ENCODE data around the gene FRYL.
"Not testable (repeated sequence)": the region's sequence is repeated elsewhere in the genome, so short reads cannot be mapped to it uniquely, and the experiment has no call there.

The FRYL gene

GRCh38 chr4:48748949-48749596, 31.0 kb downstream of the FRYL start:
- no peaks in the 10 kb centered on the region for H3K9me3 Mint-ChIP-seq
- no peak overlapping the region for H3K4me3 Mint-ChIP-seq
- no peaks in the 10 kb centered on the region for H3K36me3 Mint-ChIP-seq (ENCODE audit: low read depth)
- no peaks in the 10 kb centered on the region for H3K27me3 Mint-ChIP-seq
- intact Hi-C loops (cut with micrococcal nuclease), result no loop called here
- H3K4me1 Mint-ChIP-seq (ENCODE audit: low read depth), result peaks cover 51% of the 10 kb centered on the region
- H3K27ac Mint-ChIP-seq, result no peak overlapping the region

- no peaks in the 10 kb centered on the region for H3K9me3 Mint-ChIP-seq
- no peak overlapping the region for H3K27ac Mint-ChIP-seq
- H3K36me3 Mint-ChIP-seq (ENCODE audit: low read depth), result no peaks in the 10 kb centered on the region
- intact Hi-C loops (cut with micrococcal nuclease), result no loop called here
- no peaks in the 10 kb centered on the region for H3K27me3 Mint-ChIP-seq
- H3K4me1 Mint-ChIP-seq (ENCODE audit: low read depth), result peaks cover 48% of the 10 kb centered on the region
- no peak overlapping the region for H3K4me3 Mint-ChIP-seq
These were observed 33.3 kb downstream of the FRYL start for GRCh38 chr4:48746608-48747362.

DNA sequence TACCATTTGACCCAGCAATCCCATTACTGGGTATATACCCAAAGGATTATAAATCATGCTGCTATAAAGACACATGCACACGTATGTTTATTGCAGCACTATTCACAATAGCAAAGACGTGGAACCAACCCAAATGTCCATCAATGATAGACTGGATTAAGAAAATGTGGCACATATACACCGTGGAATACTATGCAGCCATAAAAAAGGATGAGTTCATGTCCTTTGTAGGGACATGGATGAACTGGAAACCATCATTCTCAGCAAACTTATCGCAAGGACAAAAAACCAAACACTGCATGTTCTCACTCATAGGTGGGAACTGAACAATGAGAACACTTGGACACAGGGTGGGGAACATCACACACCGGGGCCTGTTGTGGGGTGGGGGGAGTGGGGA, 34.9 kb downstream of the FRYL start:
- H3K9me3 Mint-ChIP-seq; H3K27me3 Mint-ChIP-seq; H3K4me3 Mint-ChIP-seq; H3K27ac Mint-ChIP-seq; intact Hi-C loops (cut with micrococcal nuclease); H3K36me3 Mint-ChIP-seq (ENCODE audit: low read depth): not testable (repeated sequence)
- peaks cover 46% of the 10 kb centered on the region for H3K4me1 Mint-ChIP-seq (ENCODE audit: low read depth)

- intact Hi-C loops (cut with micrococcal nuclease), result no loop called here
- H3K27ac Mint-ChIP-seq, result no peak overlapping the region
These were observed 37.7 kb downstream of the FRYL start for GRCh38 chr4:48742412-48742811.

DNA sequence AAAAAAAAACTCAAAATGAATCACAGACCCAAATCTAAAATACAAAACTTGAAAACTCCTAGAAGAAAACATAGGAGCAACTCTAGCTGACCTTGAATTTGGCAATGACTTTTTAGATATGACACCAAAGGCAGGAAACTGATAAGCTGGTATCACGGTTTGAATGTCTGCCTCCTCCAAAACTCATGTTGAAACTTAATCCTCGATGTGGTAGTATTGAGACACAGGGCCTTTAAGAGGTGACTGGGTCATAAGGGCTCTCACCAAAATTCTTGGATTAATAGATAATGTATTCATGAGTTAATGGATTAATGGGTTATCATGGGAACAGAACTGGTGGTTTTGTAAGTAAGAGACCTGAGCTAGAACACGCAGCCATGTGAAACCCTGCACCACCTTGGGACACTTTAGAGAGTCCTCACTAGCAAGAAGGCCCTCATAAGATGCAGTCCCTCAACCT, 40.5 kb downstream of the FRYL start:
- H3K4me3 Mint-ChIP-seq, result no peak overlapping the region
- intact Hi-C loops (cut with micrococcal nuclease), result no loop called here
- no peak overlapping the region for H3K27ac Mint-ChIP-seq
- no peaks in the 10 kb centered on the region for H3K27me3 Mint-ChIP-seq
- no peaks in the 10 kb centered on the region for H3K9me3 Mint-ChIP-seq
- H3K36me3 Mint-ChIP-seq (ENCODE audit: low read depth), result no peaks in the 10 kb centered on the region
- H3K4me1 Mint-ChIP-seq (ENCODE audit: low read depth), result peaks cover 45% of the 10 kb centered on the region

More at GRCh38 chr4:48742412-48742811, 37.7 kb downstream of the FRYL start:
- no peaks in the 10 kb centered on the region for H3K9me3 Mint-ChIP-seq
- H3K27me3 Mint-ChIP-seq, result no peaks in the 10 kb centered on the region
- no peaks in the 10 kb centered on the region for H3K36me3 Mint-ChIP-seq (ENCODE audit: low read depth)
- H3K4me1 Mint-ChIP-seq (ENCODE audit: low read depth), result peaks cover 41% of the 10 kb centered on the region
- H3K4me3 Mint-ChIP-seq, result no peak overlapping the region

DNA sequence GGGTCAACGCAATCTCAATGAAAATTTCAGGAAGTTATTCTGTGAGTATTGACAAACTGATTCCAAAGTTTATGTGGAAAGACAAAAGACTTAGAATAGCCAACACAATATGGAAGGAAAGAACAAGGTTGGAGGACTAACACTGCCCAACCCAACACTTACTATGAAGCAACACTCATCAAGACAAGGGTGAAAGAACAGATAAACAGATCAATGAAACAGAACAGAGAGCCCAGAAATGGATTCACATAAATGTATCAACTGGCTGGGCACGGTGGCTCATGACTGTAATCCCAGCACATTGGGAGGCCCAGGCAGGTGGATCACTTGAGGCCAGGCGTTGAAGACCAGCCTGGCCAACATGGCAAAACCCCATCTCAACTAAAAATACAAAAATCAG, 41.2 kb downstream of the FRYL start:
- Mint-ChIP-seq H3K27me3 (no peaks in the 10 kb centered on the region), H3K36me3 (ENCODE audit: low read depth) (no peaks in the 10 kb centered on the region), H3K9me3 (no peaks in the 10 kb centered on the region), H3K27ac (no peak overlapping the region), H3K4me3 (no peak overlapping the region), H3K4me1 (ENCODE audit: low read depth) (peaks cover 41% of the 10 kb centered on the region)
- intact Hi-C loops (cut with micrococcal nuclease), result no loop called here

- peaks cover 70% of the 10 kb centered on the region for H3K4me1 Mint-ChIP-seq (ENCODE audit: low read depth)
- intact Hi-C loops (cut with micrococcal nuclease); H3K4me3 Mint-ChIP-seq; H3K27me3 Mint-ChIP-seq; H3K27ac Mint-ChIP-seq; H3K36me3 Mint-ChIP-seq (ENCODE audit: low read depth); H3K9me3 Mint-ChIP-seq: not testable (repeated sequence)
These were observed 51.1 kb downstream of the FRYL start for GRCh38 chr4:48728906-48729496.

- peaks cover 74% of the 10 kb centered on the region for H3K4me1 Mint-ChIP-seq (ENCODE audit: low read depth)
- H3K4me3 Mint-ChIP-seq, result no peak overlapping the region
- peaks cover 6% of the 10 kb centered on the region for H3K36me3 Mint-ChIP-seq (ENCODE audit: low read depth)
- H3K27ac Mint-ChIP-seq, result no peak overlapping the region
- no peaks in the 10 kb centered on the region for H3K9me3 Mint-ChIP-seq
- H3K27me3 Mint-ChIP-seq, result no peaks in the 10 kb centered on the region
- intact Hi-C loops (cut with micrococcal nuclease), result no loop called here
These were observed 52.2 kb downstream of the FRYL start for GRCh38 chr4:48727666-48728459.

- no peak overlapping the region for H3K27ac Mint-ChIP-seq
- H3K9me3 Mint-ChIP-seq, result no peaks in the 10 kb centered on the region
- H3K4me3 Mint-ChIP-seq, result no peak overlapping the region
- H3K36me3 Mint-ChIP-seq (ENCODE audit: low read depth), result peaks cover 6% of the 10 kb centered on the region
- H3K4me1 Mint-ChIP-seq (ENCODE audit: low read depth), result peaks cover 69% of the 10 kb centered on the region
- H3K27me3 Mint-ChIP-seq, result no peaks in the 10 kb centered on the region
- intact Hi-C loops (cut with micrococcal nuclease), result no loop called here
These were observed 54.7 kb downstream of the FRYL start for GRCh38 chr4:48725414-48725813.

- Mint-ChIP-seq H3K36me3 (ENCODE audit: low read depth) (no peaks in the 10 kb centered on the region), H3K9me3 (no peaks in the 10 kb centered on the region), H3K4me3 (no peak overlapping the region), H3K27me3 (no peaks in the 10 kb centered on the region), H3K4me1 (ENCODE audit: low read depth) (peaks cover 53% of the 10 kb centered on the region), H3K27ac (no peak overlapping the region)
- intact Hi-C loops (cut with micrococcal nuclease), result no loop called here
These were observed 57.3 kb downstream of the FRYL start for GRCh38 chr4:48722509-48723446.

- H3K4me1 Mint-ChIP-seq (ENCODE audit: low read depth), result peaks cover 33% of the 10 kb centered on the region
- H3K27ac Mint-ChIP-seq, result no peak overlapping the region
- no peaks in the 10 kb centered on the region for H3K27me3 Mint-ChIP-seq
- intact Hi-C loops (cut with micrococcal nuclease), result no loop called here
- H3K4me3 Mint-ChIP-seq, result no peak overlapping the region
- H3K9me3 Mint-ChIP-seq, result no peaks in the 10 kb centered on the region
- peaks cover 6% of the 10 kb centered on the region for H3K36me3 Mint-ChIP-seq (ENCODE audit: low read depth)
These were observed 59.6 kb downstream of the FRYL start for GRCh38 chr4:48720459-48720858.

DNA sequence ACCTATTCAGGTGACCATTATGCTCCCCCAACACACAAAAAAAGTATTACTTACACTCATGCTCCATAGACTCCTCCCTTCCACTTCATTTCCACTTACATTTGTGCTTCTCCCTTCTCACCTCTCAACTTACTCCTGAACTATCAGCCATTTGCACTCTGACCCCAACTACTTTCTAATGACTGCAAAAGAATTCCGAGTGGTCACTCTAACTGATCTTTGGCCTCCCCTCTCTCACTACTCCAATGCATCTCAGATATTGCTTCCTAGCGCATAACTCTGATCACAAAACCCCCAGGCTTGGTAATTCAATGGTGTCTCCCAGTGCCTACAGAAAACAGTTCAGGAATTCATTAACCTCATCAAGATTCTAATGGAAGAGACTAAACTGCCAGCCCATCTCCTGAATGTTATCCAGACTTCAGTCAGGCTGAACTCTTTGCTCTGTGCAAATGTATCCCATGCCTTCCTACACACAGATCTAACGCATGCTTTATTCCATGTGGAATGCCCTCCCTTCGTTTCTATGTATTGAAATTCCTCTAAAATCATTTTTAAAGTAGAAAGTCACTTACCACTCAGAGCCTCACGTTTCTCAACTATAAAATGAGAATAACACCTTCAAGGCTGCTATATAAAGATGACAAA, 61.1 kb downstream of the FRYL start:
- no peak overlapping the region for H3K27ac Mint-ChIP-seq

DNA sequence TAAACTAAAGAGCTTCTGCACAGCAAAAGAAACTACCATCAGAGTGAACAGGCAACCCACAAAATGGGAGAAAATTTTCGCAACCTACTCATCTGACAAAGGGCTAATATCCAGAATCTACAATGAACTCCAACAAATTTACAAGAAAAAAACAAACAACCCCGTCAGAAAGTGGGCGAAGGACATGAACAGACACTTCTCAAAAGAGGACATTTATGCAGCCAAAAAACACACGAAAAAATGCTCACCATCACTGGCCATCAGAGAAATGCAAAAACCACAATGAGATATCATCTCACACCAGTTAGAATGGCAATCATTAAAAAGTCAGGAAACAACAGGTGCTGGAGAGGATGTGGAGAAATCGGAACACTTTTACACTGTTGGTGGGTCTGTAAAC, 63.8 kb downstream of the FRYL start:
- H3K27me3 Mint-ChIP-seq; H3K27ac Mint-ChIP-seq; H3K36me3 Mint-ChIP-seq (ENCODE audit: low read depth); intact Hi-C loops (cut with micrococcal nuclease); H3K4me3 Mint-ChIP-seq: not testable (repeated sequence)
- H3K9me3 Mint-ChIP-seq, result peaks cover 13% of the 10 kb centered on the region
- peaks cover 25% of the 10 kb centered on the region for H3K4me1 Mint-ChIP-seq (ENCODE audit: low read depth)

More for the DNA sequence above, 61.1 kb downstream of the FRYL start:
- H3K4me3 Mint-ChIP-seq, result no peak overlapping the region
- H3K9me3 Mint-ChIP-seq, result peaks cover 1% of the 10 kb centered on the region
- H3K4me1 Mint-ChIP-seq (ENCODE audit: low read depth), result peaks cover 27% of the 10 kb centered on the region
- H3K27me3 Mint-ChIP-seq, result no peaks in the 10 kb centered on the region
- peaks cover 6% of the 10 kb centered on the region for H3K36me3 Mint-ChIP-seq (ENCODE audit: low read depth)
- intact Hi-C loops (cut with micrococcal nuclease), result no loop called here

Measured in dendritic cell treated with granulocyte-macrophage colony-stimulating factor and Interleukin-4, amounts not matched to agents 40 ng/mL and 50 ng/mL, for 4 days (primary cell).